Transverse colon (tissue), 4 donors: ENCODE measurements around the gene TMPRSS2. TPM values are rescaled to one million over a fixed set of nuclear protein-coding genes. Genes with fewer than 3 reads are reported as not detected.

ENCODE experiments used
- DNase-seq: peaks from one replicate; pipeline ENCODE4 v3.0.0-alpha.2; 2019
- H3K27ac ChIP-seq, 4 donors: fragments of 200-600 bp; sonication (generic); 2 replicates each; pipeline ENCODE4 v1.5.1; 2016 to 2018; ENCODE audit warnings: inconsistent platforms in 4 of 4
- H3K27me3 ChIP-seq: fragments of 200-600 bp; sonication (generic); 2 replicates; pipeline ENCODE4 v1.5.1; 2017; ENCODE audit warnings: inconsistent platforms
- H3K36me3 ChIP-seq, 4 donors: fragments of 200-600 bp; sonication (generic); 2 replicates each; pipeline ENCODE4 v1.5.1; 2017 to 2019; ENCODE audit warnings: inconsistent platforms in 4 of 4
- H3K4me1 ChIP-seq, 4 donors: fragments of 200-600 bp; sonication (generic); 2 replicates each; pipeline ENCODE4 v1.5.1; 2017 to 2020; ENCODE audit warnings: inconsistent platforms in 4 of 4
- H3K4me3 ChIP-seq, 4 donors: fragments of 200-600 bp; sonication (generic); 1 replicate in 1 of 4; 2 replicates in 3 of 4; pipeline versions ENCODE4 v1.5.1 to v1.6.1; 2017 to 2019; ENCODE audit warnings: inconsistent platforms in 4 of 4
- H3K9me3 ChIP-seq, 2 donors: fragments of 200-600 bp; sonication (generic); 2 replicates each; pipeline ENCODE4 v1.5.1; 2017 to 2019; ENCODE audit warnings: inconsistent platforms in 2 of 2
- CTCF ChIP-seq, 5 experiments: fragments of 200-600 bp in 3 of 5; fragments of 450-650 bp in 2 of 5; sonication (generic) in 3 of 5; IDR thresholded peaks; 1 replicate in 2 of 5; 2 replicates in 3 of 5; pipeline ENCODE4 v1.5.1; 2016 to 2017; ENCODE audit warnings: antibody characterized with exemption in 5 of 5, inconsistent platforms in 3 of 5, mild to moderate bottlenecking in 2 of 5, moderate library complexity in 1 of 5
- EP300 ChIP-seq: sonication (generic); formaldehyde crosslinking; IDR thresholded peaks from one replicate; pipeline ENCODE4 v1.6.1; 2017; ENCODE audit warnings: antibody characterized with exemption, low read depth
- POLR2A ChIP-seq: fragments of 450-650 bp; IDR thresholded peaks from one replicate; pipeline ENCODE4 v1.6.1; 2016; ENCODE audit warnings: antibody characterized with exemption, mild to moderate bottlenecking, moderate library complexity
- POLR2AphosphoS5 ChIP-seq, 3 donors: sonication (generic); formaldehyde crosslinking; IDR thresholded peaks; one replicate each; pipeline ENCODE4 v1.6.1; 2016; ENCODE audit warnings: antibody characterized with exemption in 3 of 3
- WGBS, 2 donors: methylation state at CpG; one replicate each; pipeline ENCODE4 v1.1.5; 2018; ENCODE audit warnings: low coverage in 1 of 2; 5-methylcytosine and 5-hydroxymethylcytosine counted together
- in situ Hi-C, 4 donors: fragments of 200-750 bp; cut with MboI; loops; one replicate each; pipeline versions ENCODE4 v1.15.0 to v1.15.1; 2017; ENCODE audit warnings: low sequenced_read_pairs in 3 of 4, low pct_ligation_motif_present in 1 of 4, low pct_unique_long_range_greater_than_20kb in 1 of 4
- intact Hi-C: fragments of 100-400 bp; cut with DNase I; formaldehyde crosslinking; loops from one replicate; pipeline ENCODE4 v1.15.1; 2023; ENCODE audit warnings: low total_unique reads
- total RNA-seq, 4 donors: library from RNA; depleted of rRNA; stranded (reverse); fragments of >200 nt; gene quantifications; one replicate each; pipeline ENCODE4 v1.1.0, GENCODE V29; 2016

The TMPRSS2 gene
- total RNA-seq, 4 donors from 2014 or later, result 65.3 to 557 (median 485) TPM

- H3K4me3 ChIP-seq, result no peak overlapping the region
- no peak overlapping the region for H3K27ac ChIP-seq
- H3K36me3 ChIP-seq, result peaks cover 0 to 12% (median 4%) of the 10 kb centered on the region in 4 donors
- in situ Hi-C loops (loop anchor here in 2 of 4 donors (25.0 kb wide), 2 partner anchors 186 to 311 kb away; partner anchors contain the start of gene BACE2 (in 1 of the 2)), intact Hi-C loops (no loop called here)
- TF ChIP-seq POLR2AphosphoS5 (IDR thresholded peaks at IDR 0.05) (peak in 1 of 3 donors; percentile 16), POLR2A (no peak), EP300 (no peak), CTCF (IDR thresholded peaks at IDR 0.05) (no peak)
- no peaks in the 10 kb centered on the region for H3K27me3 ChIP-seq
- WGBS, 2 donors, result 80 to 88% methylated on average over 2 to 33 of the region's 33 CpGs
- H3K9me3 ChIP-seq, result no peaks in the 10 kb centered on the region
- peaks cover 2 to 5% (median 4%) of the 10 kb centered on the region in 4 donors for H3K4me1 ChIP-seq
- no peak for DNase-seq
These were observed 35.0 kb downstream of the TMPRSS2 start for GRCh38 chr21:41472753-41473548.

- Histone ChIP-seq H3K36me3 (peaks cover 0 to 16% (median 6%) of the 10 kb centered on the region in 4 donors), H3K4me3 (no peak overlapping the region), H3K4me1 (peaks cover 0 to 4% (median 0%) of the 10 kb centered on the region in 4 donors)
These were observed 37.9 kb downstream of the TMPRSS2 start for GRCh38 chr21:41470054-41470453.

GRCh38 chr21:41466024-41466820 lies 41.7 kb downstream of the TMPRSS2 start:
- 90% methylated on average over 23 of the region's 23 CpGs; no CpG with 5 or more reads in 1 of the 2 donors for WGBS, 2 donors
- in situ Hi-C loops (loop anchor here in 3 of 4 donors (10.0 to 25.0 kb wide), 3 partner anchors 179 to 304 kb away; partner anchors contain the start of gene BACE2 (in 1 of the 3)), intact Hi-C loops (no loop called here)
- no peak overlapping the region for H3K4me3 ChIP-seq
- H3K9me3 ChIP-seq, result no peaks in the 10 kb centered on the region
- TF ChIP-seq EP300 (no peak), POLR2AphosphoS5 (IDR thresholded peaks at IDR 0.05) (peak in 1 of 3 donors; percentile 43)
- DNase-seq, result no peak
- no peak overlapping the region for H3K27ac ChIP-seq
- H3K36me3 ChIP-seq, result peaks cover 0 to 11% (median 5%) of the 10 kb centered on the region in 4 donors
- H3K27me3 ChIP-seq, result no peaks in the 10 kb centered on the region
- peaks cover 0 to 4% (median 0%) of the 10 kb centered on the region in 4 donors for H3K4me1 ChIP-seq

More at GRCh38 chr21:41470054-41470453, 37.9 kb downstream of the TMPRSS2 start:
- no peak for TF ChIP-seq POLR2AphosphoS5 (IDR thresholded peaks at IDR 0.05)
- TF ChIP-seq EP300, result no peak
- no peak for TF ChIP-seq CTCF (IDR thresholded peaks at IDR 0.05)
- TF ChIP-seq POLR2A, result no peak
- in situ Hi-C loops (loop anchor here in 2 of 4 donors (25.0 kb wide), 2 partner anchors 183 to 308 kb away; partner anchors contain the start of gene BACE2 (in 1 of the 2)), intact Hi-C loops (no loop called here)
- H3K9me3 ChIP-seq, result no peaks in the 10 kb centered on the region
- no peak overlapping the region for H3K27ac ChIP-seq
- 43 to 62% methylated on average over 1 to 5 of the region's 5 CpGs for WGBS, 2 donors
- H3K27me3 ChIP-seq, result no peaks in the 10 kb centered on the region
- DNase-seq, result no peak

- Histone ChIP-seq H3K4me1 (peaks cover 0 to 4% (median 0%) of the 10 kb centered on the region in 4 donors), H3K27me3 (no peaks in the 10 kb centered on the region), H3K9me3 (no peaks in the 10 kb centered on the region), H3K36me3 (peaks cover 0 to 11% (median 2%) of the 10 kb centered on the region in 4 donors), H3K4me3 (no peak overlapping the region), H3K27ac (no peak overlapping the region)
- in situ Hi-C loops (loop anchor here in 3 of 4 donors (10.0 to 25.0 kb wide), 3 partner anchors 178 to 303 kb away; partner anchors contain the start of gene BACE2 (in 1 of the 3)), intact Hi-C loops (no loop called here)
- TF ChIP-seq EP300 (no peak), POLR2AphosphoS5 (IDR thresholded peaks at IDR 0.05) (peak in 1 of 3 donors; percentile 73), CTCF (IDR thresholded peaks at IDR 0.05) (no peak), POLR2A (no peak)
- whole genome bisulfite sequencing, 2 donors, result 90% methylated on average over 4 of the region's 4 CpGs; no CpG with 5 or more reads in 1 of the 2 donors
- no peak for DNase-seq
These were observed 42.7 kb downstream of the TMPRSS2 start for GRCh38 chr21:41465176-41465781.
